ENCODE measurements around the gene MOXD1.

- TF ChIP-seq, protein P1, sequence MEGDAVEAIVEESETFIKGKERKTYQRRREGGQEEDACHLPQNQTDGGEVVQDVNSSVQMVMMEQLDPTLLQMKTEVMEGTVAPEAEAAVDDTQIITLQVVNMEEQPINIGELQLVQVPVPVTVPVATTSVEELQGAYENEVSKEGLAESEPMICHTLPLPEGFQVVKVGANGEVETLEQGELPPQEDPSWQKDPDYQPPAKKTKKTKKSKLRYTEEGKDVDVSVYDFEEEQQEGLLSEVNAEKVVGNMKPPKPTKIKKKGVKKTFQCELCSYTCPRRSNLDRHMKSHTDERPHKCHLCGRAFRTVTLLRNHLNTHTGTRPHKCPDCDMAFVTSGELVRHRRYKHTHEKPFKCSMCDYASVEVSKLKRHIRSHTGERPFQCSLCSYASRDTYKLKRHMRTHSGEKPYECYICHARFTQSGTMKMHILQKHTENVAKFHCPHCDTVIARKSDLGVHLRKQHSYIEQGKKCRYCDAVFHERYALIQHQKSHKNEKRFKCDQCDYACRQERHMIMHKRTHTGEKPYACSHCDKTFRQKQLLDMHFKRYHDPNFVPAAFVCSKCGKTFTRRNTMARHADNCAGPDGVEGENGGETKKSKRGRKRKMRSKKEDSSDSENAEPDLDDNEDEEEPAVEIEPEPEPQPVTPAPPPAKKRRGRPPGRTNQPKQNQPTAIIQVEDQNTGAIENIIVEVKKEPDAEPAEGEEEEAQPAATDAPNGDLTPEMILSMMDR (conservative IDR thresholded peaks at IDR 0.05; ENCODE audit: low read depth, low read length), result no peak
- TF ChIP-seq EZH2phosphoT487 (IDR thresholded peaks at IDR 0.05; ENCODE audit: borderline replicate concordance, low read length) (no peak), EZH2 (IDR thresholded peaks at IDR 0.05; ENCODE audit: low read length, unreplicated experiment) (no peak)
Observed at GRCh38 chr6:132404736-132405135, 3.5 kb upstream of the MOXD1 start.

Measured in PC-3 (cell line).